ENCODE data around the gene ANKRD6.

GRCh38 chr6:89604653-89605052 lies 171.7 kb downstream of the ANKRD6 start:
- no peak for TF ChIP-seq CTCF (IDR thresholded peaks at IDR 0.05)
- no peak for TF ChIP-seq POLR2A (IDR thresholded peaks at IDR 0.05)
- no peak for TF ChIP-seq POLR2AphosphoS5 (IDR thresholded peaks at IDR 0.05)
- no peak for TF ChIP-seq EP300 (IDR thresholded peaks at IDR 0.05)
